HG02970 (cell line): ENCODE data around the gene NSDHL.

Experiments used
- ATAC-seq: cut with Tn5 transposase; IDR thresholded peaks from one replicate; pipeline ENCODE4 v1.9.1; 2021; ENCODE audit warnings: mild to moderate bottlenecking, moderate library complexity, moderate number of reproducible peaks; ENCODE audit not compliant: unreplicated experiment, low FRiP score

Gene NSDHL

GRCh38 chrX:152843852-152844251 lies 13.0 kb downstream of the NSDHL start:
- ATAC-seq: no peak

GRCh38 chrX:152844256-152844655 lies 13.4 kb downstream of the NSDHL start:
- ATAC-seq: no peak

GRCh38 chrX:152845618-152846240 lies 14.9 kb downstream of the NSDHL start:
- no peak for ATAC-seq

GRCh38 chrX:152847281-152847680 lies 16.4 kb downstream of the NSDHL start:
- ATAC-seq: no peak

GRCh38 chrX:152850465-152850864 lies 19.6 kb downstream of the NSDHL start:
- no peak for ATAC-seq

- ATAC-seq: no peak
Measured at GRCh38 chrX:152853986-152854385, 23.1 kb downstream of the NSDHL start.

- ATAC-seq: no peak
Measured at GRCh38 chrX:152861116-152861515, 30.3 kb downstream of the NSDHL start.

- ATAC-seq: no peak
Measured at GRCh38 chrX:152861826-152862225, 31.0 kb downstream of the NSDHL start.

GRCh38 chrX:152865232-152865920 lies 34.5 kb downstream of the NSDHL start:
- ATAC-seq: no peak

- ATAC-seq: no peak
Measured at GRCh38 chrX:152866386-152866785, 35.5 kb downstream of the NSDHL start.

- no peak for ATAC-seq
Measured at GRCh38 chrX:152869972-152870371, 39.1 kb downstream of the NSDHL start.

GRCh38 chrX:152871260-152871659 lies 40.4 kb downstream of the NSDHL start:
- no peak for ATAC-seq

- no peak for ATAC-seq
Measured at GRCh38 chrX:152872522-152872921, 41.7 kb downstream of the NSDHL start.

- no peak for ATAC-seq
Measured at GRCh38 chrX:152873361-152873760, 42.5 kb downstream of the NSDHL start.

GRCh38 chrX:152876931-152877840 lies 46.3 kb downstream of the NSDHL start:
- no peak for ATAC-seq

- ATAC-seq: no peak
Measured at GRCh38 chrX:152878976-152879755, 48.3 kb downstream of the NSDHL start.

- no peak for ATAC-seq
Measured at GRCh38 chrX:152881289-152881688, 50.4 kb downstream of the NSDHL start.

GRCh38 chrX:152884171-152884570 lies 53.3 kb downstream of the NSDHL start:
- ATAC-seq: no peak

GRCh38 chrX:152886716-152887115 lies 55.9 kb downstream of the NSDHL start:
- no peak for ATAC-seq

GRCh38 chrX:152892499-152892898 lies 61.6 kb downstream of the NSDHL start:
- no peak for ATAC-seq
